CD4-positive, alpha-beta T cell treated with Interleukin-2 at 100 ng/mL for 4 hours (primary cell): ENCODE measurements around the gene ANKRD33B.

Experiments
- DNase-seq: peaks from one replicate; pipeline ENCODE4 v3.0.0-alpha.2; 2020; ENCODE audit warnings: low spot score

ANKRD33B gene

GRCh38 chr5:10678244-10678643 is 114.4 kb downstream of the ANKRD33B start:
- no peak for DNase-seq

GRCh38 chr5:10679336-10679988 is 115.6 kb downstream of the ANKRD33B start:
- DNase-seq: no peak

DNA sequence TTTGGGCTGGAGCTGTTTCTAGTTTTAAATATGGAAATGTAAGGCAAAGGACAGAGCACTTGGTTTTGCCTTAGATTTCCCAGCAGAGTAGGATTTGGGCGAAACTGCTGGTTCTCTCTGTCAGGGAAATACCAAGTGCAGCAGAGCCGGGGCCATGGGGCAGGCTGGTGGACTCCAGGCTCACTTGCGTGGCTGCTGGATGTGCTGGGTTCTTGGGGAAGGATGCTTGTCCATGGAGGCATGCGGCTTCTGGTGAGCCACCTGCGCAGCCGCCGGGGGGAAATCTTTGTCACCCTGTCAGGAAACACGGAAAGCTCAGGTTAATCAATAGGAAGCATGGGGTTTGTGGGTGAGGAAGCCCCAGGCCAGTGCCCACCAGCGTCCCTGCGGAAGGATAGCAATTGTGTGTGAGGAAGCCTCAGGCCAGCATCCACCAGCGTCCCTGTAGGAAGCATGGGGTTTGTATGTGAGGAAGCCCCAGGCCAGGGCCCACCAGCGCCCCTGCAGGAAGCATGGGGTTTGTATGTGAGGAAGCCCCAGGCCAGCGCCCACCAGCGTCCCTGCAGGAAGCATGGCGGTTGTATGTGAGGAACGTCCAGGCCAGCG is 117.1 kb downstream of the ANKRD33B start:
- DNase-seq: no peak

- no peak for DNase-seq
Measured at GRCh38 chr5:10681731-10682679, 118.1 kb downstream of the ANKRD33B start.

- DNase-seq: no peak
Measured at GRCh38 chr5:10682801-10683525, 119.1 kb downstream of the ANKRD33B start.

DNA sequence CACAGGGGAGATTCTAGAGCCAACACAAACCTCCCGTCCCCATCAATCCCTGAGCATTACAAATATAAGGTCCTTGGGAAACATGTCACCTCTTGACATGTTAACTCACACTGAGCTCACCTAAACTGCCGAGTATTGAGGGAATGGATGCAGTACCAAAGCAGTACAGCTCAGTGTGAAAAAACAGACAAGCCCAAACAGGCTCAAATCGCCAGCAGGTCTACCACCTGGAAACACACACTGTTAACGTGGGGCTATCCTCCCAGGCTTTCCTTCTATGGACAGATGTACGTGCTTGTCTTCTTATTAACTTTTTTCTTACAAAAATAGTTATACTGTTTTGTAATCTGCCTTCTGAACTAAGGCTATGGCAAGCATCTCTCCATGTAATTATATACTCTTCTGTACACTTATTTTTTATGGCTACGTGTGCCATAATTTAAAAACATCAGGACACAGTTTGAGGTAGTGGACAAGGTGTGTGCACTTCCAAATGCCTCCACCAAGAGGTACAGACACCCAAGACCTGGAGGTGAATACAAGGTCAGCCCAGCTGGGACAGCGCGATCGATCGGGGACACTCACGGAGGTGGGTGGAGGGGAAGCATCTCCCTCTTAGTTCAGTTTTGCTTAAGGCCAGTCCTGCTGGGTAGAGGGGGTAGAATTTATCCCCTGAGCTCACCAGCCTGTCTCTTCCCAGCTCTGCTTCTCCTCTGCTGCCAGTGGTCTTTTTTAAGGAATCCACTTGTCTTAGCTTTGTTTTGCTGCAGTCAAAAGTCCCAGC is 120.6 kb downstream of the ANKRD33B start:
- DNase-seq: no peak

- no peak for DNase-seq
Measured at GRCh38 chr5:10685115-10685521, 121.2 kb downstream of the ANKRD33B start.

DNA sequence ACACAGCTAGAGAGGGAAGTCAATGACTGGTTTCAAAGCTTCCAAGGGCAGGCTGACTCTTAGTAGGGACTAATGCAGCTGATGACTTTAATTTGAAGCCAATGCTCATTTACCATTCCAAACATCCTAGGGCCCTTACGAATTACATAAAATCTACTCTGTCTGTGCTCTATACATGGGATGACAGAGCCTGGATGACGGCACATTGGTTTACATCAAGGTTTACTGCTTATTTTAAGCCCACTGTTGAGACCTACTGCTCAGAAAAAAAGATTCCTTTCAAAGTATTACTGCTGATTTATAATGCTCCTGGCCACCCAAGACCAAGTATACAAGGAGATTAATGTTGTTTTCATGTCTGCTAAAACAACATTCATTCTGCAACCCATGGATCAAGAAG is 123.0 kb downstream of the ANKRD33B start:
- no peak for DNase-seq

- no peak for DNase-seq
Measured at GRCh38 chr5:10688651-10689171, 124.8 kb downstream of the ANKRD33B start.

GRCh38 chr5:10689391-10690081 is 125.7 kb downstream of the ANKRD33B start:
- no peak for DNase-seq

- DNase-seq: no peak
Measured at GRCh38 chr5:10690460-10691440, 126.9 kb downstream of the ANKRD33B start.

- no peak for DNase-seq
Measured at GRCh38 chr5:10691826-10692785, 128.2 kb downstream of the ANKRD33B start.

DNA sequence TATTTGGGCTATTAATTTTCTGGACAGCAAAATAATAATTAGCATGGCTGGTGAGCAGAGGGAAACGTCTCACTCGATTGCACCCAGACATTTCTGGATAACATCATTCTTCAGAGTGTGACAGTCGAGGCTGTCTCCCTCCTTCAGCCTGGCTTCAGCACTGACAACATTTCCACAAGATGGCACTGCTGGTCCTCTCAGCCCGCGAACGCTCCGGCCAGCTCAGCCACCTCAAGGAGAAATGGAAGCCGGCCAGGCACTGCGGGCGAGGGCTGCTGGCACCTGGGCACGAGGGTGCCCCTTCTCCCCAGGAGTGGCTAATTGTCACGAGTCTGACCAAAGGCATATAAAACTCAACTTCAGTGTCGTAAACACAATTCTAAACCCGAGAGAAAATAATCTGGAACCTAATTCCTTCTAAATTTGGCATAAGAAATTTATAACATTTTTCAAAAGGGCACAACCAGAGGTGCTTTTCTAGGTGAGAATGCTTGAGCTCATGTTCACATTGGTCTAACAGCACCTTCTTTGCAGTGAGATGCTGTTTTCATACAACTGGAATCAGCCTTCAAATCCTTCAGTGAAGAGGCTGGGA is 131.3 kb downstream of the ANKRD33B start:
- no peak for DNase-seq

GRCh38 chr5:10695759-10696543 is 132.1 kb downstream of the ANKRD33B start:
- no peak for DNase-seq

DNA sequence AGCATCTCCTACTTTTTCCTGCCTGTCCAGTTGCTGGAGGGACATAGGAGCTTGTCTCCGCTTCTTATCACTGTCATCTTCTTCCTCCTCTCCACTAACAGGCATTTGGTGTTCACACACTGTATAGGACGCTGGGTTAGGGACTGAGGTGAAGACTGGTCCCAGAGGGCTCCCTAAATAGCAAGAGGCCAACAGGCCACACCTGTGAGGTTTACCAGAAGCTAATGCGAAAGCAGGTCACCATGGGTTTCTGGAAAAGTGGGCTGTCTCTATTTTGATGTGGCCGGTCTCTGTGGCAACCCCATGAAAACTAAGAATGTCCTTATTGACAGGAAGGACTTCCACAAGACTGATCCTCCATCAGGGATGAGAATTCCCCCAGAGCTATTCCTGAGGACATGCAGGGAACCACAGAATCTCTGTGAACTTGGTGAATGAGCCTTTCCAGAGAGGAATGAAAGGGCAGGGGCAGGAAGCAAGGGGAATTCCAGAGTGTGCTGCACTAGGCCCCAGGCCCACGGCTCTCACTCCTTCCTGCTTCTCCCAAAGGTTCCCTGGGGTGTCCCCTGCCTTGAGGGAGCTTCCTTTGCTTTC is 135.5 kb downstream of the ANKRD33B start:
- no peak for DNase-seq

DNA sequence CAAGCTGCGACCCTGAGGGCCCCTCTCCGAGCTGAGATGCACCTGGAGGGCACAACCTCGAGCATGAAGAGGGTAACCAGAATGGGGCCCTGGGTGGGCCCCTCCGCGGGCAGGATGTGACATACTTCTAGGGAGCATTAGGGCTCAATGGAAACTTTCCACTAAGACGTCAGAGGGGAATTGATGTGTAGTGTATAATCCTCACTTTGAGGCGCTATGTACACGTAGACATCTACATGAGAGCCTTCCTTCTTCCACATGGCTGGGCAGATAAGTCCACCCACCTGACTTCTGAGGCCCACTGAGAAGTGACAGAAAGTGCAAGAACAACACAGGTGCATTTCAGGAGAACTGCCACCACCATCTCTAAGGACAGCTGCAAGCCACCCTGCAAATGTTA is 136.1 kb downstream of the ANKRD33B start:
- DNase-seq: no peak
